Suprapubic skin (tissue), 4 donors: ENCODE results near the gene SHISA9. TPM values are rescaled to one million over a fixed set of nuclear protein-coding genes. Genes with fewer than 3 reads are reported as not detected.

Source experiments
- DNase-seq, 2 donors: peaks; one replicate each; pipeline ENCODE4 v3.0.0-alpha.2; 2019; ENCODE audit warnings: low spot score in 2 of 2
- H3K27ac ChIP-seq: fragments of 200-600 bp; sonication (generic); one replicate; pipeline ENCODE4 v1.5.1; 2019
- H3K27me3 ChIP-seq: fragments of 200-600 bp; sonication (generic); one replicate; pipeline ENCODE4 v1.5.1; 2019
- H3K36me3 ChIP-seq: fragments of 200-600 bp; sonication (generic); one replicate; pipeline ENCODE4 v1.5.1; 2019
- H3K4me1 ChIP-seq: fragments of 200-600 bp; sonication (generic); one replicate; pipeline ENCODE4 v1.5.1; 2019
- H3K4me3 ChIP-seq: fragments of 200-600 bp; sonication (generic); one replicate; pipeline ENCODE4 v1.5.1; 2019; ENCODE audit warnings: mild to moderate bottlenecking
- H3K9me3 ChIP-seq: fragments of 200-600 bp; sonication (generic); one replicate; pipeline ENCODE4 v1.5.1; 2019
- CTCF ChIP-seq, 2 donors: fragments of 200-600 bp in 1 of 2; fragments of 450-650 bp in 1 of 2; sonication (generic) in 1 of 2; IDR thresholded peaks; one replicate each; pipeline ENCODE4 v1.5.1; 2016 to 2019; ENCODE audit warnings: antibody characterized with exemption in 2 of 2, mild to moderate bottlenecking in 1 of 2, moderate library complexity in 1 of 2
- EP300 ChIP-seq: sonication (generic); formaldehyde crosslinking; IDR thresholded peaks from one replicate; pipeline ENCODE4 v1.6.1; 2017; ENCODE audit warnings: antibody characterized with exemption
- POLR2A ChIP-seq, 2 donors: fragments of 450-650 bp; IDR thresholded peaks; one replicate each; pipeline ENCODE4 v1.6.1; 2017; ENCODE audit warnings: antibody characterized with exemption in 2 of 2, mild to moderate bottlenecking in 2 of 2, moderate library complexity in 2 of 2
- POLR2AphosphoS5 ChIP-seq, 3 donors: sonication (generic); formaldehyde crosslinking; IDR thresholded peaks; one replicate each; pipeline ENCODE4 v1.6.1; 2017; ENCODE audit warnings: antibody characterized with exemption in 3 of 3
- WGBS: methylation state at CpG from one replicate; pipeline ENCODE4 v1.1.5; 2018; 5-methylcytosine and 5-hydroxymethylcytosine counted together
- total RNA-seq, 4 donors: library from RNA; depleted of rRNA; stranded (reverse); fragments of >200 nt; gene quantifications; one replicate each; pipeline ENCODE4 v1.1.0, GENCODE V29; 2016

SHISA9 gene
- total RNA-seq, 4 donors from 2014 or later = 0.26 to 1.9 (median 1.2) TPM

- Histone ChIP-seq H3K4me1 (no peaks in the 10 kb centered on the region), H3K27ac (no peak overlapping the region), H3K27me3 (no peaks in the 10 kb centered on the region), H3K9me3 (no peaks in the 10 kb centered on the region), H3K36me3 (no peaks in the 10 kb centered on the region), H3K4me3 (no peak overlapping the region)
- DNase-seq = no peak
- TF ChIP-seq CTCF (IDR thresholded peaks at IDR 0.05) (no peak), EP300 (no peak), POLR2A (IDR thresholded peaks at IDR 0.05) (no peak), POLR2AphosphoS5 (IDR thresholded peaks at IDR 0.05) (no peak)
- 68% methylated on average over 1 of the region's 1 CpG for WGBS
These were observed 229.2 kb downstream of the SHISA9 start for GRCh38 chr16:13130586-13130985.

- WGBS = 86% methylated on average over 1 of the region's 1 CpG
- H3K9me3 ChIP-seq = no peaks in the 10 kb centered on the region
- no peaks in the 10 kb centered on the region for H3K4me1 ChIP-seq
- H3K4me3 ChIP-seq = no peak overlapping the region
- no peak overlapping the region for H3K27ac ChIP-seq
- H3K27me3 ChIP-seq = no peaks in the 10 kb centered on the region
- H3K36me3 ChIP-seq = no peaks in the 10 kb centered on the region
- TF ChIP-seq POLR2A (IDR thresholded peaks at IDR 0.05) (no peak), POLR2AphosphoS5 (IDR thresholded peaks at IDR 0.05) (no peak), EP300 (no peak), CTCF (IDR thresholded peaks at IDR 0.05) (no peak)
- no peak for DNase-seq
These were observed 233.4 kb downstream of the SHISA9 start for GRCh38 chr16:13134836-13135235.

GRCh38 chr16:13136901-13137300, 235.5 kb downstream of the SHISA9 start:
- H3K4me3 ChIP-seq = no peak overlapping the region
- H3K27me3 ChIP-seq = no peaks in the 10 kb centered on the region
- no peak for TF ChIP-seq EP300
- no peaks in the 10 kb centered on the region for H3K9me3 ChIP-seq
- H3K36me3 ChIP-seq = no peaks in the 10 kb centered on the region
- no peak for DNase-seq
- 59% methylated on average over 3 of the region's 3 CpGs for WGBS
- H3K27ac ChIP-seq = no peak overlapping the region
- H3K4me1 ChIP-seq = no peaks in the 10 kb centered on the region

GRCh38 chr16:13138528-13138927, 237.1 kb downstream of the SHISA9 start:
- H3K27ac ChIP-seq = no peak overlapping the region
- no peaks in the 10 kb centered on the region for H3K9me3 ChIP-seq
- H3K4me3 ChIP-seq = no peak overlapping the region
- no peak for DNase-seq
- H3K36me3 ChIP-seq = no peaks in the 10 kb centered on the region
- no peaks in the 10 kb centered on the region for H3K4me1 ChIP-seq
- TF ChIP-seq POLR2A (IDR thresholded peaks at IDR 0.05) (no peak), EP300 (no peak), POLR2AphosphoS5 (IDR thresholded peaks at IDR 0.05) (no peak)
- H3K27me3 ChIP-seq = no peaks in the 10 kb centered on the region
- 43% methylated on average over 2 of the region's 2 CpGs for WGBS

GRCh38 chr16:13139661-13140241, 238.4 kb downstream of the SHISA9 start:
- no peaks in the 10 kb centered on the region for H3K27me3 ChIP-seq
- H3K9me3 ChIP-seq = no peaks in the 10 kb centered on the region
- H3K36me3 ChIP-seq = no peaks in the 10 kb centered on the region
- 82% methylated on average over 3 of the region's 3 CpGs for WGBS
- no peaks in the 10 kb centered on the region for H3K4me1 ChIP-seq
- TF ChIP-seq POLR2AphosphoS5 (IDR thresholded peaks at IDR 0.05) = no peak
- no peak for TF ChIP-seq POLR2A (IDR thresholded peaks at IDR 0.05)
- TF ChIP-seq EP300 = no peak
- TF ChIP-seq CTCF (IDR thresholded peaks at IDR 0.05) = no peak
- no peak overlapping the region for H3K4me3 ChIP-seq
- H3K27ac ChIP-seq = no peak overlapping the region
- DNase-seq = no peak

- TF ChIP-seq EP300 (no peak), POLR2AphosphoS5 (IDR thresholded peaks at IDR 0.05) (no peak), CTCF (IDR thresholded peaks at IDR 0.05) (no peak)
These were observed 242.2 kb downstream of the SHISA9 start for GRCh38 chr16:13143551-13143950.

More at GRCh38 chr16:13143551-13143950, 242.2 kb downstream of the SHISA9 start:
- Histone ChIP-seq H3K27me3 (no peaks in the 10 kb centered on the region), H3K9me3 (no peaks in the 10 kb centered on the region), H3K36me3 (no peaks in the 10 kb centered on the region), H3K27ac (no peak overlapping the region), H3K4me3 (no peak overlapping the region), H3K4me1 (no peaks in the 10 kb centered on the region)
- 95% methylated on average over 1 of the region's 1 CpG for WGBS
- no peak for DNase-seq
